ENCODE data around the gene OSBPL10. TPM values are rescaled to one million over a fixed set of nuclear protein-coding genes. Genes with fewer than 3 reads are reported as not detected.
"Not testable (repeated sequence)": the region's sequence is repeated elsewhere in the genome, so short reads cannot be mapped to it uniquely, and the experiment has no call there.

Gene OSBPL10
- total RNA-seq, 1 experiment from 2014 or later, result 13.9 TPM

GRCh38 chr3:31813686-31814085 lies 167.4 kb downstream of the OSBPL10 start:
- no peak for DNase-seq (ENCODE audit: low read depth)

GRCh38 chr3:31813197-31813596 lies 167.9 kb downstream of the OSBPL10 start:
- no peak for DNase-seq (ENCODE audit: low read depth)

GRCh38 chr3:31810991-31811433 lies 170.1 kb downstream of the OSBPL10 start:
- no peak for DNase-seq (ENCODE audit: low read depth)

DNA sequence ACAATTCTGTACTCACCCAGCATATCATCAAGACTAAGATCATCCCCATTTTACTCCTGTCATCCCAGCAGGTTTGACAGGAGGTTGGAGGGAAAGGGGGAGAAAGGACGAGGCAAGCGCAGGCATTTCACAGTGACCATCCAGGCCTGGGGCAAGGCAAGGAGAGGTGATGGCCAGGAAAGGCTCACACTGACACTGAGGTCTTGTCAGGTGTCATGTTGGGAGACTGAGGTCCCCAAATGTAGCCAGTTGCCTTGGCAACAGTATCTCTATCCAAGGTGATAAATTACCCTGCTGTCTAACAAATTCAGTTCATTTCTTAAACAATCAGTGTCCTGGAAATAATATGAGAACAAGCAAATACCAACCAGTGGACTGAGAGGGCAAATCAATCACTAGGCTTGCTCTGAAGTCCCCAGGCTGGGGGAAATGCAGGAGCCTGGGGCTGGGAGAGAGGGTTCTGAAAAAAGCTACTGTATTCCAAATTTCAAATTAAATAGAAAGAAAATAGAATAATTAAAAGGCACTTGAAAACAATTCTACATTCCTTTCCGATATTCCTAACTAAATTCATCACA lies 172.8 kb downstream of the OSBPL10 start:
- DNase-seq (ENCODE audit: low read depth), result no peak

DNA sequence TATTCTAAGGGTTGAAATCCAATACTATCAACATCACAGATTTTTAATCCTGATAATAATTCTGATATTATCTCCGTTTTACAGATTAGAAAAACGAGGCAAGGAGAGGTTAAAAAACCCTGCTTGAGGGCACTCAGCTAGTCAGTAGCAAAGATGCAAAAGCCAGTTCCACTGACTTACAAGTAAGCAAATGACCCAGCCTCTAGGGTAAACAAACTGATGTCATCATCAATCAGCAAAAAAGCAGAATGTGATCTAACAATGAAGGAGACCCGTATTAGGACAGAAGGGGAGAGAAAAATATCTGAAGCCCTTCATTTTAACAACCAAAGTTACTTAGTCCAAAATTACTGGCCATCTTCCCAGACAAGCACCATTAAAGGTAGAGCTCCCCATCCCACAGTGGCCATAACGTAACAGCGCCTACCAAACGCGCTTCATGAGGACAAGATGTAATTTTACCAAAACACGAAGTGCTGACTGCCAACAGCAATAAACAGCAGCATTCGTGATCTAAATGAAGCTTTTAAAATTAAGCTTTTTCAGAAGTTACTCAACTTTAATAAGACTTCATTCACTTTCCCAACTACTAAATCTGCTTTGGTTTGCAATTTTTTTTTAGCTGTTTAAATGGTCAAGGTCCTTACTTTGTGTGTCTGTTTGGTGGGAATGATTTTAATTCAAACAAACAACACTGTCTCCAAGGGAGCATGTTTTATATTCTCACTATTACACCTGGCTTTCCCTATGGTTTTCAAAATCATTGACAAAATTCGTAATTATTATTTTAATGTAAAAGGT lies 176.6 kb downstream of the OSBPL10 start:
- DNase-seq (ENCODE audit: low read depth), result peak; percentile 1

DNA sequence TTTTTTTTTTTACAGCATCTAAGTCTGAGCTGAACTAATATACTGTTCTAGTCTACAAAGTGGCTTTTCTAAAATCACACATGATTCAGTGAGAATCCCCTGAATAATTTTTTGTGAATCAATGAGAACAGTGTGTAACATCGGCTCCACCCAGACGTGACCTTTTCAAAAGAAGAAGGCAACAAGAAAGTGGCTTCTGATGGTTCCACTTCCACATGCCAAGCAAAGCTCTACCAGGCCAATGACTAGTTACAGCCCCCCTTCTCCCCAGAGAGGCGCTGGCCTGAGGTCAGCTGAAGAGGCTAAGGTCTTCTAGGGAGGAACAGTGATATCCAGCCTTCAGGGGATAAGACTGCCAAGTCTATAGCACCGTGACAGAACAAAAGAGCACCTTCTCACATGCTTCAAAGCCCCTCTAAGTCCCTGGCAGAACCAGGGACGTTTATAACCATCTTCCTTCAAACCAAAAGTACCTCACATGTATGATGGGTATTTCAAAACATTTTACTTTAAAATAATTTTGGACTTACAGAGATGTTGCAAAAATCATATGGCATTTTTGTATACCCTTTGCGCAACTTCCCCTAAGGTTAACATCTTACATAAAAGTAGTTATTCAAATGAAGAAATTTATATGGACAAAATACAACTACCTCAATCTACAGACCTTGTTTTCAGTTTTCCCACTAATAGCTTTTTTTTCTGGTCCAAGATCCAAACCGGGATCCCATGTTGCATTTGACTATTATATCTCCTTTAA lies 177.9 kb downstream of the OSBPL10 start:
- DNase-seq (ENCODE audit: low read depth), result no peak

DNA sequence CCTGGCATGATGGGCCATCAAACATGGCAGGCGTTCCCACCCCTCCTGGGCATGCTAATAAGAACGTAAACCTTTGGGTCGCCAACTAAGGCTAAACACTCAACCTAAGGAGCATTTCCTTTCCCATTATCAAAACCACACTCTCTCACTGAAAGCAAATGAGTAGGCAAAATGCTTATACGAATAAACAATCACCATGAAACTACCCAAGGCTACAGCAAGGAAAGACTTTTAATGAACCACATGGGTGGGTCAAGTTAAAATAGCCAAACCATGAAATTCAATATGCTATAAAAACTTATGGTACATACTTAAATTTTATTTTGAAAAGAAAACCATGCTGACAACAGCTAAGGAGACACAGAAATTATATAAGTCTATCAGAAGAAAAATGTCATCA lies 180.6 kb downstream of the OSBPL10 start:
- peak; percentile 15 for DNase-seq (ENCODE audit: low read depth)

DNA sequence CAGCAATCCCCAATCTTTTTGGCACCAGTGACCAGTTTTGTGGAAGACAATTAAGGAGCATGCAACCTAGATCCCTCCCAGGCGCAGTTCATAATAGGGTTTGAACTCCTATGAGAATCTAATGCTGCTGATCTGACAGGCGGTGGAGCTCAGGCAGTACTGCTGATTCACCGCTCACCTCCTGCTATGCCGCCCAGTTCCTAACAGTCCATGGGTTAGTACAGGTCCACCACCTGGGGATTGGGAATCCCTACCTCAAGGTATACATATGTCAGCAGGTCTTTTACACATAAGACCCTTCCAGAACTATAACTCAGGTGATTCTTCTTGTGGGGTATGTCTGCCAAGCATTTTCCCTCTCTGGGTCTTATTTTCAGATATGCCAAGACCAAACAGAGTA lies 182.2 kb downstream of the OSBPL10 start:
- no peak for DNase-seq (ENCODE audit: low read depth)

GRCh38 chr3:31793821-31794220 lies 187.2 kb downstream of the OSBPL10 start:
- no peak for DNase-seq (ENCODE audit: low read depth)

- DNase-seq (ENCODE audit: low read depth), result no peak
Measured at GRCh38 chr3:31791090-31791430, 190.0 kb downstream of the OSBPL10 start.

DNA sequence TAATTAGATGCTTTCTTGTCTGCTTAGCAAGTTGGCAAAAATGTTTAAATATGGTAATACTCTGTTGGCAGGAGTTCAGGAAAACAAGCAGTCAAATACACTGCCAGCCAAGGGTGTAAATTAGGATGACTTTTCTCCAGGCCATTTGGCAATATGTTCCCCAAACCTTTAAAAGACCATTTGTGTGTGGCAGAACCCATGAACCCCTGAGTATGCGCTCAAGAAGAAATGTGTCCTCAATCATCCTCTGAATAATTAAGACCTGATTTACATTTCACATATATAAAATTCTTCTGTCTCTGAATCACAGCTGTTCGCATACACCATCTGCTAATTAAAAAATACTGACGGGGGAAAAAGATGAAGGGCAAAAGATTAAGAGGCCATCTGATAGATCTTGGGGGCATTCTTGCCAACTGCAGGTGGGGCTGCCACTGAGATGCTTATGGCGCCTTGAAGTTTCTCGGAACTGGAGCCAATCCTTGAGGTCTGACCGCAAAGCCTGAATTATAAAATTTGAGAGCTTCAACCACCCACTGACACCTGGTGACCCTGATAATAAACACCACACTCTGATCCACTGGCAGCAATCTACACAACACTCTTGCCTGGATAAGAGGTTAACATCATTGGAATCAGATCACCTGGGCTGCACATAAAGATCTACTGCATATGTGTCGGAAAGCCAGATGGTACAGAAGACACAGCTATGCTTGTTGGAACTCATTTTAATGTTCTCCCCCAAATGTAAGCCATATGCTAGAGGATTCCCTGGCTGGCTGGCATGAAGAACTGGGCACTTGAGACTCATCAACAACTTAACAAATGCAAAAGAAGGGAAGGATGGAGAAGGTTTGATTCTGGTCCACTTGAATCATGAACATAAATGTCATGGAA lies 190.6 kb downstream of the OSBPL10 start:
- DNase-seq (ENCODE audit: low read depth), result no peak

GRCh38 chr3:31789429-31789828 lies 191.6 kb downstream of the OSBPL10 start:
- DNase-seq (ENCODE audit: low read depth), result no peak

GRCh38 chr3:31785734-31786133 lies 195.3 kb downstream of the OSBPL10 start:
- DNase-seq (ENCODE audit: low read depth), result no peak

DNA sequence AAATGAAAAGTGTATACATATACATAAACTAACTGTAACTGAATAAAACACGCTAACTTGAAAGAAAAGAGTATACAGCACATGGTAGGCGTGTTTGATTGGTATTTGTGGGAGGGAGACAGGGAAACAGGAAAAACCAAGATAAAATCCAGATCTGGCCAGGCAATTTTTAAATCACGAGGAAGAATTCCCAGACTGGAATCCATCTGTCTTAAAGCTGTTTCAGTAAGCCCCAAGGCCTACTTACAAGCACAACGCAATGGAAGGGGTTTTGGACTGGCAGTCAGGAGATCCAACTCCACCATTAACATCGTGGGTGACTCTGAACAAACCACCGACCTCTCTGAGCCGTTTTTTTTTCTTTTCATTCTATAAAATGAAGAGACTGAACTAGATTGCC lies 195.8 kb downstream of the OSBPL10 start:
- no peak for DNase-seq (ENCODE audit: low read depth)

DNA sequence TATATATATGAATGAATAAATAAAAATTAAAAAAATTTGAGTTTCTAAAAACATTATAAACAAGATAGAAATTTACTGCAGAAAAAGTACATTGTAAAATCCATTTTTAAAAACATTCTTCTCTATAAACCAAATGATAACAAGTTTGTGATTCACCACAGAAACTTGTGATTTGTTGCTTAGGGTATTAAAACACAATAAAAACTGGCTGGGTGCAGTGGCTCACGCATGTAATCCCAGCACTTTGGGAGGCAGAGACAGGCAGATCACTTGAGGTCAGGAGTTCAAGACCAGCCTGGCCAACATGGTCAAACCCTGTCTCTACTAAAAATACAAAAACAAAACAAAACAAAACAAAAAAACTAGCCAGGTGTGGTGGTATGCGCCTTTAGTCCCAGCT lies 197.2 kb downstream of the OSBPL10 start:
- peak; percentile 50 for DNase-seq (ENCODE audit: low read depth)

DNA sequence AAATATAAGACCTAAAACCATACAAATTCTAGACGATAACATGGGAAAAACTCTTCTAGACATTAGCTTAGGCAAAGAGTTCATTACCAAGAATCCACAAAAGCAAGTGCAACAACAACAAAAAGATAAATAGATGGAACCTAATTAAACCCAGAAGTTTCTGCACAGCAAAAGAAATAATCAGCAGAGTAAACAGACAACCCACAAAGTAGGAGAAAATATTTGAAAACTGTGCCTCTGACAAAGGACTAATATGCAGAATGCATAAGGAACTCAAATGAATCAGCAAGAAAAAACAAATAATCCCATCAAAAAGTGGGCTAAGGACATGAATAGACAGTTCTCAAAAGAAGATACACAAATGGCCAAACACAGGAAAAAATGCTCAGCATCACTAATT lies 198.8 kb downstream of the OSBPL10 start:
- DNase-seq (ENCODE audit: low read depth), result not testable (repeated sequence)

DNA sequence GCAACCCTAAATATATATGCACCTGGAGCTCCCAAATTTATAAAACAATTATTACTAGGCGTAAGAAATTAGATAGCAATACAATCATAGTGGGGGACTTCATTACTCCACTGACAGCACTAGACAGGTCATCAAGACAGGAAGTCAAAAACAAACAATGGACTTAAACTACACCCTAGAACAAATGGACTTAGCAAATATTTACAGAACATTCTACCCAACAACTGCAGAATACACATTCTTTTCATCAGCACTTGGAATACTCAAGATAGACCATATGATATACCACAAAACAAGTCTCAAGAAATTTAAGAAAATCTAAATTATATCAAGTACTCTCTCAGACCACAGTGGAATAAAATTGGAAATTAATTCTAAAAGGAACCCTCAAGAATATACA lies 201.5 kb downstream of the OSBPL10 start:
- no peak for DNase-seq (ENCODE audit: low read depth)

GRCh38 chr3:31777887-31778286 lies 203.2 kb downstream of the OSBPL10 start:
- DNase-seq (ENCODE audit: low read depth), result no peak

- DNase-seq (ENCODE audit: low read depth), result peak; percentile 44
Measured at GRCh38 chr3:31777092-31777491, 204.0 kb downstream of the OSBPL10 start.

GRCh38 chr3:31776016-31776415 lies 205.0 kb downstream of the OSBPL10 start:
- DNase-seq (ENCODE audit: low read depth), result peak; percentile 28

GRCh38 chr3:31775383-31775782 lies 205.7 kb downstream of the OSBPL10 start:
- DNase-seq (ENCODE audit: low read depth), result no peak
